Measurements from ENCODE around the gene ARL13B.

ARL13B gene

GRCh38 chr3:94098452-94098851, 118.5 kb downstream of the ARL13B start:
- in situ Hi-C loops (cut with MboI; ENCODE audit: low sequenced_read_pairs), result no loop called here

GRCh38 chr3:94099311-94099710, 119.4 kb downstream of the ARL13B start:
- in situ Hi-C loops (cut with MboI; ENCODE audit: low sequenced_read_pairs), result no loop called here

GRCh38 chr3:94101860-94102259, 121.9 kb downstream of the ARL13B start:
- in situ Hi-C loops (cut with MboI; ENCODE audit: low sequenced_read_pairs), result no loop called here

Data from HL-60/S4 treated with phorbol 12-myristate 13-acetate at 8.2 ng/mL for 4 days and 3 days (cell line).